Measurements from ENCODE around the gene NPDC1. TPM values are rescaled to one million over a fixed set of nuclear protein-coding genes. Genes with fewer than 3 reads are reported as not detected.
A peak's percentile ranks its signal among the peaks of the same experiment; 100 is the strongest.

The NPDC1 gene
- total and polyA plus RNA-seq, 4 donors, result 2.7 to 14.5 (median 7.3) TPM

GRCh38 chr9:137053944-137054931 lies 8.3 kb upstream of the NPDC1 start, which contains the start of gene ENTPD2:
Gene ENTPD2, minus strand, starts transcription at chr9:137054061. Its CDS starts 64 bp downstream, at chr9:137053997.
- H3K27me3 ChIP-seq (ENCODE audit: control insufficient read depth in 4 of 4, insufficient read depth in 4 of 4, low read length in 3 of 4), result peaks cover 0 to 3% (median 0%) of the 10 kb centered on the region in 4 donors
- H3K9me3 ChIP-seq (ENCODE audit: control insufficient read depth in 4 of 4, low read length in 3 of 4), result no peaks in the 10 kb centered on the region
- H3K4me1 ChIP-seq (ENCODE audit: control insufficient read depth in 4 of 4, insufficient read depth in 4 of 4, low read length in 3 of 4), result peaks cover 21 to 43% (median 30%) of the 10 kb centered on the region in 4 donors
- peak within 1 kb of the TSS in 2 of 3 donors; percentile 49 to 52 for H3K4me3 ChIP-seq (ENCODE audit: low read depth in 1 of 3, low read length in 3 of 3)
- 8% methylated on average over 90 of the region's 90 CpGs for WGBS
- H3K36me3 ChIP-seq (ENCODE audit: control insufficient read depth in 4 of 4, insufficient read depth in 3 of 4, low read depth in 1 of 4, low read length in 3 of 4), result no peaks in the 10 kb centered on the region
- no peak for DNase-seq (ENCODE audit: low spot score)
- no peak for TF ChIP-seq MAX (IDR thresholded peaks at IDR 0.05)
- no peak for TF ChIP-seq HNF4A (conservative IDR thresholded peaks at IDR 0.05)
- no peak for TF ChIP-seq ZBTB33 (IDR thresholded peaks at IDR 0.05)
- no peak for TF ChIP-seq JUND (IDR thresholded peaks at IDR 0.05)
- TF ChIP-seq EGR1 (IDR thresholded peaks at IDR 0.05; ENCODE audit: low read depth in 2 of 2), result no peak
- no peak for TF ChIP-seq REST (IDR thresholded peaks at IDR 0.05)
- TF ChIP-seq SP1 (IDR thresholded peaks at IDR 0.05), result no peak
- TF ChIP-seq FOXA2 (IDR thresholded peaks at IDR 0.05), result no peak
- TF ChIP-seq HNF4G (IDR thresholded peaks at IDR 0.05), result no peak
- TF ChIP-seq YY1 (IDR thresholded peaks at IDR 0.05), result no peak
- TF ChIP-seq RAD21 (IDR thresholded peaks at IDR 0.05), result no peak
- no peak within 1 kb of the TSS for H3K9ac ChIP-seq (ENCODE audit: low read depth in 1 of 2, low read length in 2 of 2)
- peak within 1 kb of the TSS; percentile 84 to 88 for H3K27ac ChIP-seq (ENCODE audit: low read depth in 1 of 2, low read length in 2 of 2)

- whole genome bisulfite sequencing, result 26% methylated on average over 71 of the region's 71 CpGs
- H3K4me3 ChIP-seq (ENCODE audit: low read depth in 1 of 3, low read length in 3 of 3), result peak overlapping the region in 1 of 3 donors; percentile 52
- no peaks in the 10 kb centered on the region for H3K9me3 ChIP-seq (ENCODE audit: control insufficient read depth in 4 of 4, low read length in 3 of 4)
- H3K27ac ChIP-seq (ENCODE audit: low read depth in 1 of 2, low read length in 2 of 2), result no peak overlapping the region
- H3K36me3 ChIP-seq (ENCODE audit: control insufficient read depth in 4 of 4, insufficient read depth in 3 of 4, low read depth in 1 of 4, low read length in 3 of 4), result no peaks in the 10 kb centered on the region
- no peak for DNase-seq (ENCODE audit: low spot score)
- H3K27me3 ChIP-seq (ENCODE audit: control insufficient read depth in 4 of 4, insufficient read depth in 4 of 4, low read length in 3 of 4), result peaks cover 0 to 3% (median 0%) of the 10 kb centered on the region in 4 donors
- H3K9ac ChIP-seq (ENCODE audit: low read depth in 1 of 2, low read length in 2 of 2), result no peak overlapping the region
- peaks cover 21 to 45% (median 30%) of the 10 kb centered on the region in 4 donors for H3K4me1 ChIP-seq (ENCODE audit: control insufficient read depth in 4 of 4, insufficient read depth in 4 of 4, low read length in 3 of 4)
- TF ChIP-seq SP1 (IDR thresholded peaks at IDR 0.05) (no peak), TAF1 (conservative IDR thresholded peaks at IDR 0.05) (no peak), HNF4G (IDR thresholded peaks at IDR 0.05) (no peak), RXRA (IDR thresholded peaks at IDR 0.05) (no peak), GABPA (IDR thresholded peaks at IDR 0.05 in 1 of 2, conservative IDR thresholded peaks at IDR 0.05 in 1 of 2) (no peak), NR2F2 (IDR thresholded peaks at IDR 0.05) (no peak), FOXA2 (IDR thresholded peaks at IDR 0.05) (no peak), YY1 (IDR thresholded peaks at IDR 0.05) (no peak), JUND (IDR thresholded peaks at IDR 0.05) (no peak), MAX (IDR thresholded peaks at IDR 0.05) (no peak), RAD21 (IDR thresholded peaks at IDR 0.05) (no peak), HNF4A (conservative IDR thresholded peaks at IDR 0.05) (no peak), CTCF (IDR thresholded peaks at IDR 0.05; ENCODE audit: low read depth, low read length, missing input control) (no peak), ZBTB33 (IDR thresholded peaks at IDR 0.05) (no peak), ATF3 (IDR thresholded peaks at IDR 0.05) (no peak)
Observed at GRCh38 chr9:137052998-137053943, 7.3 kb upstream of the NPDC1 start.
